ENCODE measurements around the gene PRRT1B.

PRRT1B gene

GRCh38 chr9:131516100-131516499 lies 29.2 kb upstream of the PRRT1B start:
- no peak for TF ChIP-seq CTCF (conservative IDR thresholded peaks at IDR 0.05)
- TF ChIP-seq ZFX (IDR thresholded peaks at IDR 0.05) = no peak
- H3K27ac ChIP-seq = no peak overlapping the region

- TF ChIP-seq CTCF (conservative IDR thresholded peaks at IDR 0.05) (no peak), ZFX (IDR thresholded peaks at IDR 0.05) (no peak)
- H3K27ac ChIP-seq = no peak overlapping the region
Measured at GRCh38 chr9:131516930-131517329, 28.4 kb upstream of the PRRT1B start.

GRCh38 chr9:131517761-131518190 lies 27.5 kb upstream of the PRRT1B start:
- no peak for TF ChIP-seq ZFX (IDR thresholded peaks at IDR 0.05)
- TF ChIP-seq CTCF (conservative IDR thresholded peaks at IDR 0.05) = no peak

GRCh38 chr9:131518553-131518952 lies 26.8 kb upstream of the PRRT1B start:
- H3K27ac ChIP-seq = no peak overlapping the region
- TF ChIP-seq CTCF (conservative IDR thresholded peaks at IDR 0.05) (no peak), ZFX (IDR thresholded peaks at IDR 0.05) (no peak)

More at GRCh38 chr9:131517761-131518190, 27.5 kb upstream of the PRRT1B start:
- no peak overlapping the region for H3K27ac ChIP-seq

- TF ChIP-seq CTCF (conservative IDR thresholded peaks at IDR 0.05) (no peak), ZFX (IDR thresholded peaks at IDR 0.05) (no peak)
- no peak overlapping the region for H3K27ac ChIP-seq
Measured at GRCh38 chr9:131520503-131520902, 24.8 kb upstream of the PRRT1B start.

GRCh38 chr9:131521203-131521602 lies 24.1 kb upstream of the PRRT1B start:
- no peak overlapping the region for H3K27ac ChIP-seq
- no peak for TF ChIP-seq CTCF (conservative IDR thresholded peaks at IDR 0.05)
- TF ChIP-seq ZFX (IDR thresholded peaks at IDR 0.05) = no peak

- H3K27ac ChIP-seq = no peak overlapping the region
- TF ChIP-seq ZFX (IDR thresholded peaks at IDR 0.05) = no peak
- TF ChIP-seq CTCF (conservative IDR thresholded peaks at IDR 0.05) = no peak
Measured at GRCh38 chr9:131521822-131522221, 23.5 kb upstream of the PRRT1B start.
